IPS DF 4.7 (cell line): Measurements from ENCODE around the gene NFKBIE.

Source experiments
- DNase-seq: peaks from one replicate; pipeline ENCODE4 v3.0.0-alpha.2; 2013; ENCODE audit warnings: low spot score; ENCODE audit errors: extremely low read depth

The NFKBIE gene

GRCh38 chr6:44258325-44258863, 7.0 kb downstream of the NFKBIE start:
- DNase-seq = no peak

DNA sequence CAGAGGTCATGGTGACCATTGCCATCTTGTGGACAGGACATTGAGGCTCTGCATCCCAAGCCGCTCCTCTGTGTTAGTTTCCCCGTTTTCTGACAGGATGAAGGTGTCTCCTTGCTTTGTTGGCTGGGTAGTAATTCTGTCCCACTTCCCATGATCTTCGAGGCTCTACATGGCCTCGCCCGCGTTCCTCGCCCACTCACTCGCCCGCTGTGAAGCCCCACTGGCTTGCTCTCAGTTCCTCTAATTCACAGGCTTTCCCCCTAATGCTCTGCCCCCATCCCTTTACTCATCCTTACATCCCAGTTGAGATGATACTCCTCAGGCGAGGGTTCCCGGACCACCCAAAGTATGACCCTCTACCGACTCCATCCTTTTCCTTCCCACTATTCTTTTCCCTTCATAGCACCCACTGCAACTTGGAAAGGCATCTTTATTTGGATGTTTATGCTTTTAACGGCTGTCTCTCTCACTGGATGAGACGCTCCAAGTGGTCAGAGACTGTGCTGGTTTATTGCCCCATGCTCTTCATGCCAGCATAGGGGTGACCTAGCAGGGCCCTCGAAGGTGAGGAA, 7.5 kb downstream of the NFKBIE start:
- DNase-seq = no peak

GRCh38 chr6:44257025-44257752, 8.2 kb downstream of the NFKBIE start, which contains the start of gene SLC35B2:
Gene SLC35B2 (minus strand): TSS chr6:44257528. CDS start chr6:44257410, 118 bp downstream.
- DNase-seq = no peak

DNA sequence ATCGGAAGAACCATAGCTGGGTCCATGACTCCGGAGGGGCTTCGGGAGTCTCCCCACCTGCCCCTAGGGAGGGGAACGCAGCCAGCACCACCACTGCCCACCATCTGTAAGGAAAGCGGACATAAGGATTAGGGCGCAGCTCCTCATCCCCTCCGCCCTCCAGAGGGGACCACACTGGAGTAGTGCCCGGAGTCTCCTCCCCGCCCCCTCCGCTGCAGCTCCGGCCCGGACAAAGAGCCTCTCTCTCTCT, 8.7 kb downstream of the NFKBIE start:
- no peak for DNase-seq

- DNase-seq = no peak
Observed at GRCh38 chr6:44255871-44256774, 9.2 kb downstream of the NFKBIE start.

DNA sequence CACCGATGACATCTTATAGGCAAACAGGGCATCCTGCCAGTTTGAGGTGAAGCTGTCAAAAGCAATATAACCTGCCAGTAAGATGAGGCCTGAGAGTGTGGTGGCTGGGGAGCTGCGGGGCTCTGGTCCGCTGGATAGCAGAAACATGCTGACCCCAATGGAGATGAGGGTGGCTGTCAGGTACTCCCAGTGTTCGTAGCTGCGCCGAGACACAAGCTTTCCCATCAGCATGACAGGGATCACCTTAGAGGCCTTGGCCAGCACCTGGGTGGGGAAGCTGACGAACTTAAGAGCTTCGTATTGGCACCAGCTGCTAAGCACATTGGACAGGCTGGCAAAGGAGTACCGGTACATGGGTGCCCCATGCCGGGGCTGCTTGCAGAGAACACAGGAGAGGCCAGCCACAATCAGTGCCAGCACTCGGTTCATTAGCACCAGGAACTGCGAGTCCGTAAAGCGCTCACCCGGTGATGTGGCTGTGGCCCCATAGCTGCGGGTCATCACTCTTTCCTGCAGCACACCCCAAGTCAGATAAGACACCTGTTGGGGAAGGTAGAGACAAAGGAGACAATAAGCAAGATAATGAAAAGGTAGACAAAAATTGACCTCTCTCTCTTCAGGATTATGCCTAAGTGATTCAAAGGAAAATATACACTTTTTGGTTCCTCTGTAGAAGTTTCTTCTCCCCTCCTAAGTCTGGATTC, 10.1 kb downstream of the NFKBIE start:
- no peak for DNase-seq

DNA sequence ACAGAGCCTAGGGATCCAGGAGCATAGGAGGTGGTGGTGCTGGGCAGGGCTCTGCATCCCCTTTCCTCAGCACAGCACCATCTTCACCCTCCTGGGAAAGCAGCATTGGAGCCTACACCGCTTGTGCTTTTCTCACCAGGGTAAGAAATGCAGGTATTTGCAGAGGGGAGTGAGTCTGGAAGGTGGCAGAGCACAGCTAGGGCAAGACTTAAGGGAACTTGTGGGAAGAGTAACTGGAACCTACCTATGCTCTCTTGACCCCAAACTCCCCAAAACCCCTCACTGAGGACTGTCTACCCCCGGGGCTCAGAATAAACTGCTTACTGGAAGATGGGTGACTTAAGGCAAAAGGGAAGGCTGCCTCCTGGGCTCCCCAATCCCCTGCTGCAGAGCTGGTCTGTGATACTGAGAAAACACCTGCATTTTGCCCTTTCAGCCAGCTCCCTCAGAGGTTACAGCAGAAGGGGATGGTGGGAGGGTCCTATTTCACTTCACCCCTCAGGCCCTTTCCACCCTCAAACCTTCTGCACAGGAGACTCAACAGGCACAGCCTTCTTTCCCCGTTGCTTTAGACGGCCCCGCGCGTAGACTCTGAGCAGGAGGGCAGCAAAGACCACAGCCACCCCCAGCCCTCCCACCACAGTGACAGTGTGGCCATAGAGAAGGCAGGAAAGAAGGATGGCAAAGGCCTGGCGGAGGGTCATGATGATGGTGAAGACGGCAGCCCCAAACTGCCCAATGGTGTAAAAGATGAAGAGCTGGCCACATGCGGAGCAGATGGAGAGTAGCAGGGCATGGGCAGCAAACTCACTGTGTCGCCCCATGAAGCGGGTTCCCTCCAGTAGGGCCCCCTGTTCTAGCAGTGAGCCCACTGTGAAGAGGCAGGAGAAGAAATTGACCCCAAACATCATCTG, 10.9 kb downstream of the NFKBIE start:
- no peak for DNase-seq

- DNase-seq = no peak
Observed at GRCh38 chr6:44253307-44254101, 11.8 kb downstream of the NFKBIE start.

GRCh38 chr6:44251576-44252524, 13.5 kb downstream of the NFKBIE start:
- DNase-seq = no peak

GRCh38 chr6:44250718-44251123, 14.6 kb downstream of the NFKBIE start:
- no peak for DNase-seq

DNA sequence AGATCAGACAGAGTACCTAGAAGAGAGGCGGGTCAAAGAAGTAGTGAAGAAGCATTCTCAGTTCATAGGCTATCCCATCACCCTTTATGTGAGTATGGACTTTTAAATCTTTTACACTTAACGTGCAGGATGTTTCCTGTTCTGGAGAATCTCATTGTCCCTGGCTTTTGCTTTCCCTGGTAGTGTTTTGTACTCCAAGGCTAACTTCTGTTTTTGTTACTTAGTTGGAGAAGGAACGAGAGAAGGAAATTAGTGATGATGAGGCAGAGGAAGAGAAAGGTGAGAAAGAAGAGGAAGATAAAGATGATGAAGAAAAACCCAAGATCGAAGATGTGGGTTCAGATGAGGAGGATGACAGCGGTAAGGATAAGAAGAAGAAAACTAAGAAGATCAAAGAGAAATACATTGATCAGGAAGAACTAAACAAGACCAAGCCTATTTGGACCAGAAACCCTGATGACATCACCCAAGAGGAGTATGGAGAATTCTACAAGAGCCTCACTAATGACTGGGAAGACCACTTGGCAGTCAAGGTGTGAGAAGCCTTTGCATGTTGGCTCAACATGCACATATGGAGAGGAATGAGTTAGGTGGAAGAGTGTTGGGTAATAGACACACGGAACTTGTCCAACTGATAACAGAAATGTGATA, 15.2 kb downstream of the NFKBIE start:
- DNase-seq = no peak

- DNase-seq = no peak
Observed at GRCh38 chr6:44249082-44249748, 16.1 kb downstream of the NFKBIE start.

DNA sequence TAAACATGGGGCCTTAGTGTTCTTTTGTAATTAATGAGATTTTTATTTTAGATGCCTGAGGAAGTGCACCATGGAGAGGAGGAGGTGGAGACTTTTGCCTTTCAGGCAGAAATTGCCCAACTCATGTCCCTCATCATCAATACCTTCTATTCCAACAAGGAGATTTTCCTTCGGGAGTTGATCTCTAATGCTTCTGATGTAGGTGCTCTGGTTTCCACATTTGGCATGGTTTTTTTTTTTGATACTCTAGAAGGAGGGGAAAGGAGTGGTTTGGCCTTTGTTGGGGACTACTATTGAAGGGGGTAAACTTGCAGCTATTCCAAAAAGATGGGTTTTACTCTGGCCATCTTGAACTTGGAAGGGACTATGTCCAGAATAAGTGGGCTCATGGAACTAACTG, 16.8 kb downstream of the NFKBIE start:
- DNase-seq = no peak

DNA sequence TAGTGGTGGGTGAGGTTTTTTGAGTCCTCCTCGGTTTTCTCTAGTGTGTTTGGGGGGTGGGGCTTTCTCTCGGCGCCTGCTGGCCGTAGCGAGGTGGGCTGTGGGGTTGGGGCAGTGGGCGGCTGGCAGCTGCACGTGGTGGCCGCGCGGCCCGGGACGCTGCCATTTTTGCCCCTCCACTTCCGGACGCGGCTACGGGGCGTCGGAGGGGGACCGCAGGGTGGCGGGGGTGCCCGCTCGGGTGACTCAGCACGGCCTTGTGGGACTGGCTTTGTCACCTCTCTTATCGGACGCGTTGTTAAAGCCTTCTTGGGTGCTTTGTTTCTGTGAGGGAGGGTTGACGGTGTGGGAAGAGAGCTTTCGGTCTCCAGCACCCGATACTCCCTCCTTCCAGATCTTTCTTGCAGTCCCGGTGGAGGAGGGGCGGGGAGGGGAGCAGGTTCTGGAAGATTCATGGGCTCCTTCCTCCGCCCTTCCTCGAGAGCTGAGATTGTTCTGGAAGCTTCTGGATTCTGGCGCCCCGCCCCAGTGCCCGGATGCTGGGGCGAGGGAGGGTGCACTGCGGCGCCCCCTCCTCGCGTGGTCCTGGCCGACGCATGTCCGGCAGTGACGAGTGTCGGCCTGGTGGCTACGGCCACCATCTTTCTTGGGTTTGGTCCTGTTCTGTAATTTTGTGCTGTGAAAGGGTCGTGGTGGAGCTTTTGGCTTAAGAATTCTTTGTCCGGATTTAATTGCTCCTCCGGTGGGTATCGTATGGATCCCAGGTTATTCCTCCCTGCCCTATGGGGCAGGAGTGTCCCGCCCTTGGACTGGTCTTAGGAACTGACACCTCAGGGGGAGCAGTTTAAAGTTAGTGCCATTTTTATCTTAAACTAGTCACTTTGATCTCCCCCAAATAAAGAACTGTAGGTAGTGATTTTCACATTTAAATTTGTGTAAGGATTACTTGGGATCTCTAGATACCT, 17.7 kb downstream of the NFKBIE start:
- DNase-seq = no peak

DNA sequence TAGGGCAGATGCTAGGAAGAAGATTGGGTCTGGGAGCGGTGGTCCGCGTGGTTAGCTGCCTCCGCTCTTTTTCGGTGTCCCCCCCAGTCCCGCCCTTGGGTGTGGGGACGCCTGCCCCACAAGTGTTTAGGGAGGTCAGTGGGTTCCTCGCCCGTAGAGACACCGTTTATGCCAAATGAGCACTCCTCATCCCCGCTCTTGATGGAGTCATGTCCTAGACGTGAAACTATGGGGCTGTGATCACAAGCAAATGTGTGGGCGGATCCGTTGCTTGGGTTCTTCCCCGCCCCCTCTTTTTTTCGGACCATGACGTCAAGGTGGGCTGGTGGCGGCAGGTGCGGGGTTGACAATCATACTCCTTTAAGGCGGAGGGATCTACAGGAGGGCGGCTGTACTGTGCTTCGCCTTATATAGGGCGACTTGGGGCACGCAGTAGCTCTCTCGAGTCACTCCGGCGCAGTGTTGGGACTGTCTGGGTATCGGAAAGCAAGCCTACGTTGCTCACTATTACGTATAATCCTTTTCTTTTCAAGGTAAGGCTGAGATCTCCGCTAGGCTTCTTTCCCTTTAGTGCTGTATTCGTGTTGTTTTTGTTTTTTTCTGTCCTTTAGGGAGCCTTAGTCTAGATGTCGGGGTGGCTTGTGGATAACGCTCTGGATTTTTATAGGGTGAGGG, 18.6 kb downstream of the NFKBIE start, which contains the start of gene HSP90AB1:
HSP90AB1 (plus strand) TSS at position 439 of the 675 bp plus-strand sequence. CDS start 1,529 bp downstream, outside the sequence.
- no peak for DNase-seq
